H1 (cell line): Measurements from ENCODE around the gene GPC2. TPM values are rescaled to one million over a fixed set of nuclear protein-coding genes. Genes with fewer than 3 reads are reported as not detected.

Experiments
- CTCF ChIA-PET: fragments of 300-600 bp; sonication (Branson Sonifier 250); formaldehyde crosslinking; loops from one replicate; lab custom pipeline; 2021; ENCODE audit not compliant: partially characterized antibody; lab: Charles Lee
- POLR2A ChIA-PET: fragments of 300-600 bp; sonication (Branson Sonifier 250); formaldehyde crosslinking; loops from one replicate; lab custom pipeline; 2021; ENCODE audit warnings: inconsistent platforms; ENCODE audit not compliant: partially characterized antibody; lab: Charles Lee
- DNase-seq, 2 experiments: peaks; one replicate each; pipeline versions ENCODE4 v3.0.0 to v3.0.0-alpha.2; 2010 to 2022; ENCODE audit warnings: low spot score in 2 of 2, low read depth in 1 of 2, mixed read lengths in 1 of 2
- FAIRE-seq: peaks from 2 replicates; lab custom pipeline; 2011; peaks lifted over from hg19 to GRCh38; lab: Jason Lieb, UNC
- H2AFZ ChIP-seq: 2 replicates; pipeline ENCODE4 v1.8.1; 2012; ENCODE audit warnings: low read length, inconsistent platforms
- H2AK5ac ChIP-seq: 2 replicates; pipeline ENCODE4 v1.6.1; 2013; ENCODE audit warnings: low read depth, low read length
- H2BK120ac ChIP-seq: replicated peaks from 2 replicates; pipeline ENCODE3; 2013; ENCODE audit warnings: low read depth, low read length, inconsistent platforms
- H2BK12ac ChIP-seq: 2 replicates; pipeline ENCODE4 v1.6.1; 2013; ENCODE audit warnings: low read depth, low read length
- H2BK15ac ChIP-seq: 2 replicates; pipeline ENCODE4 v1.6.1; 2013; ENCODE audit warnings: low read length
- H2BK20ac ChIP-seq: 2 replicates; pipeline ENCODE4 v1.6.1; 2013; ENCODE audit warnings: low read length
- H2BK5ac ChIP-seq: 2 replicates; pipeline ENCODE4 v1.6.1; 2013; ENCODE audit warnings: low read depth, low read length
- H3K14ac ChIP-seq: 2 replicates; pipeline ENCODE4 v1.6.1; 2013; ENCODE audit warnings: inconsistent platforms; ENCODE audit not compliant: insufficient read length
- H3K18ac ChIP-seq: 2 replicates; pipeline ENCODE4 v1.6.1; 2013; ENCODE audit warnings: low read length; ENCODE audit errors: extremely low read depth
- H3K23ac ChIP-seq: 2 replicates; pipeline ENCODE4 v1.6.1; 2013; ENCODE audit warnings: inconsistent platforms; ENCODE audit not compliant: insufficient read length
- H3K23me2 ChIP-seq: 2 replicates; pipeline ENCODE4 v1.6.1; 2013; ENCODE audit warnings: low read depth, low read length
- H3K27ac ChIP-seq: 2 replicates; pipeline ENCODE4 v1.6.1; 2011; ENCODE audit warnings: low read depth, low read length, inconsistent platforms
- H3K27me3 ChIP-seq, 4 experiments: replicated peaks in 1 of 4; 1 replicate in 1 of 4; 2 replicates in 3 of 4; pipeline versions ENCODE4 v1.6.1 to v1.8.1; 2011 to 2013; ENCODE audit warnings: low read length in 3 of 4, mild to moderate bottlenecking in 3 of 4, inconsistent platforms in 2 of 4, mixed read lengths in 2 of 4, moderate library complexity in 1 of 4; ENCODE audit not compliant: control insufficient read depth in 3 of 4, insufficient read depth in 3 of 4; ENCODE audit errors: extremely low read depth in 1 of 4
- H3K36me3 ChIP-seq, 4 experiments: 2 replicates each; pipeline versions ENCODE4 v1.6.1 to v1.8.1; 2011 to 2013; ENCODE audit warnings: mild to moderate bottlenecking in 4 of 4, low read length in 3 of 4, moderate library complexity in 2 of 4, control low read depth in 1 of 4, inconsistent platforms in 1 of 4; ENCODE audit not compliant: insufficient read depth in 4 of 4, control insufficient read depth in 2 of 4
- H3K4ac ChIP-seq: replicated peaks from 2 replicates; pipeline ENCODE3; 2013; ENCODE audit warnings: low read length, low read depth, mixed read lengths, inconsistent platforms; ENCODE audit not compliant: insufficient read length
- H3K4me1 ChIP-seq, 4 experiments: replicated peaks in 1 of 4; 1 replicate in 1 of 4; 2 replicates in 3 of 4; pipeline versions ENCODE4 v1.6.1 to v1.8.1; 2011 to 2013; ENCODE audit warnings: low read length in 3 of 4, inconsistent platforms in 2 of 4, mixed read lengths in 1 of 4; ENCODE audit not compliant: insufficient read depth in 4 of 4, control insufficient read depth in 3 of 4
- H3K4me2 ChIP-seq, 2 experiments: 2 replicates each; pipeline versions ENCODE4 v1.6.1 to v1.8.1; 2011 to 2013; ENCODE audit warnings: low read depth in 2 of 2, low read length in 2 of 2, control low read depth in 1 of 2, inconsistent platforms in 1 of 2, mild to moderate bottlenecking in 1 of 2; ENCODE audit not compliant: insufficient read depth in 1 of 2
- H3K4me3 ChIP-seq, 4 experiments: fragments of 200-600, 300-600 bp in 1 of 4; sonication (generic), shearing (Covaris generic), sonication (Bioruptor Twin) in 1 of 4; 2 replicates each; pipeline versions ENCODE4 v1.5.1 to v1.8.1; 2011 to 2016; ENCODE audit warnings: low read length in 4 of 4, low read depth in 3 of 4, control low read depth in 2 of 4, inconsistent platforms in 2 of 4, mild to moderate bottlenecking in 2 of 4, mixed read lengths in 1 of 4, moderate library complexity in 1 of 4; ENCODE audit not compliant: insufficient read depth in 2 of 4; ENCODE audit errors: extremely low read depth in 1 of 4
- H3K56ac ChIP-seq: replicated peaks from 2 replicates; pipeline ENCODE3; 2013; ENCODE audit warnings: low read depth, mild to moderate bottlenecking, mixed read lengths, low read length, inconsistent platforms; ENCODE audit not compliant: insufficient read length
- H3K79me1 ChIP-seq: 2 replicates; pipeline ENCODE4 v1.6.1; 2013; ENCODE audit warnings: low read depth, low read length, control low read depth
- H3K79me2 ChIP-seq, 2 experiments: 2 replicates each; pipeline versions ENCODE4 v1.6.1 to v1.8.1; 2012 to 2013; ENCODE audit warnings: low read length in 2 of 2, mild to moderate bottlenecking in 2 of 2, inconsistent platforms in 1 of 2; ENCODE audit not compliant: insufficient read depth in 2 of 2, control insufficient read depth in 1 of 2
- H3K9ac ChIP-seq, 4 experiments: replicated peaks in 1 of 4; 1 replicate in 1 of 4; 2 replicates in 3 of 4; pipeline versions ENCODE4 v1.6.1 to v1.8.1; 2011 to 2013; ENCODE audit warnings: low read depth in 3 of 4, low read length in 3 of 4, control low read depth in 2 of 4, mild to moderate bottlenecking in 2 of 4, moderate library complexity in 2 of 4, inconsistent platforms in 1 of 4; ENCODE audit errors: extremely low read depth in 1 of 4
- H3K9me3 ChIP-seq, 2 experiments: 2 replicates each; pipeline versions ENCODE4 v1.6.1 to v1.8.1; 2012 to 2013; ENCODE audit warnings: mild to moderate bottlenecking in 2 of 2, moderate library complexity in 2 of 2, control low read depth in 1 of 2, inconsistent platforms in 1 of 2, low read depth in 1 of 2, low read length in 1 of 2, mixed read lengths in 1 of 2; ENCODE audit not compliant: insufficient read depth in 2 of 2
- H4K20me1 ChIP-seq, 2 experiments: replicated peaks in 1 of 2; 2 replicates each; pipeline versions ENCODE3 to v1.8.1; 2011 to 2013; ENCODE audit warnings: inconsistent platforms in 2 of 2, low read length in 2 of 2, mild to moderate bottlenecking in 1 of 2; ENCODE audit not compliant: insufficient read depth in 2 of 2, control insufficient read depth in 1 of 2
- H4K5ac ChIP-seq: 2 replicates; pipeline ENCODE4 v1.6.1; 2013; ENCODE audit warnings: low read length, low read depth, mixed read lengths, inconsistent platforms; ENCODE audit not compliant: insufficient read length
- H4K8ac ChIP-seq: 2 replicates; pipeline ENCODE4 v1.8.0; 2013; ENCODE audit warnings: mild to moderate bottlenecking, moderate library complexity, low read length, inconsistent platforms; ENCODE audit not compliant: insufficient read depth; ENCODE audit errors: extremely low read depth
- H4K91ac ChIP-seq: replicated peaks from 2 replicates; pipeline ENCODE3; 2013; ENCODE audit warnings: low read length, mixed read lengths, inconsistent platforms; ENCODE audit not compliant: insufficient read length
- ASH2L ChIP-seq: fragments of 200-600, 300-600 bp; sonication (generic); IDR thresholded peaks from one replicate; pipeline ENCODE4 v1.7.1; 2017; ENCODE audit warnings: low read length
- BACH1 ChIP-seq: IDR thresholded peaks from 2 replicates; pipeline ENCODE4 v1.6.1; 2012; ENCODE audit warnings: low read length, improper control_type of control experiment
- BRCA1 ChIP-seq: IDR thresholded peaks from 2 replicates; pipeline ENCODE4 v1.6.1; 2012; ENCODE audit warnings: low read depth, low read length, improper control_type of control experiment
- CBX8 ChIP-seq: fragments of 300-800, 300-1000 bp; sonication (generic); IDR thresholded peaks from 2 replicates; pipeline ENCODE4 v1.7.1; 2016; ENCODE audit warnings: low read depth, low read length, borderline replicate concordance
- CHD2 ChIP-seq: IDR thresholded peaks from 2 replicates; pipeline ENCODE4 v1.6.1; 2012; ENCODE audit warnings: low read length, improper control_type of control experiment
- CTBP2 ChIP-seq: IDR thresholded peaks from 2 replicates; pipeline ENCODE4 v1.7.0; 2011; ENCODE audit warnings: borderline replicate concordance, mild to moderate bottlenecking, moderate library complexity, mixed read lengths, low read length; ENCODE audit not compliant: insufficient read depth, insufficient read length
- GTF2F1 ChIP-seq: IDR thresholded peaks from 2 replicates; pipeline ENCODE4 v1.6.1; 2012; ENCODE audit warnings: low read depth, low read length, improper control_type of control experiment, borderline replicate concordance
- HDAC2 ChIP-seq, 2 experiments: fragments of 300-600 bp in 1 of 2; sonication (generic) in 1 of 2; IDR thresholded peaks; 2 replicates each; pipeline ENCODE4 v1.6.1; 2011 to 2012; ENCODE audit warnings: low read depth in 2 of 2, low read length in 2 of 2, mild to moderate bottlenecking in 2 of 2, moderate library complexity in 2 of 2, borderline replicate concordance in 1 of 2, inconsistent platforms in 1 of 2
- JUN ChIP-seq: IDR thresholded peaks from 2 replicates; pipeline ENCODE4 v1.6.1; 2011; ENCODE audit warnings: low read depth, mild to moderate bottlenecking, improper control_type of control experiment, low read length
- MAFK ChIP-seq: IDR thresholded peaks from 2 replicates; pipeline ENCODE4 v1.6.1; 2012; ENCODE audit warnings: low read depth, mild to moderate bottlenecking, improper control_type of control experiment, low read length
- TAF1 ChIP-seq: IDR thresholded peaks from 2 replicates; pipeline ENCODE4 v1.6.1; 2011; ENCODE audit warnings: mild to moderate bottlenecking, low read depth, low read length
- WGBS, 2 experiments: shearing (Covaris generic) in 1 of 2; methylation state at CpG; one replicate each; pipeline versions ENCODE4 v1.1.6 to v1.1.7; 2013 to 2015; ENCODE audit warnings: low lambda C conversion rate in 2 of 2, mixed read lengths in 2 of 2, inconsistent platforms in 1 of 2, low coverage in 1 of 2, missing lambda C conversion rate in 1 of 2; ENCODE audit not compliant: insufficient replicate concordance in 2 of 2, insufficient coverage in 1 of 2, insufficient read length in 1 of 2; ENCODE audit errors: extremely low coverage in 1 of 2, missing lambda C conversion rate in 1 of 2; 5-methylcytosine and 5-hydroxymethylcytosine counted together
- polyA plus RNA-seq, 7 experiments: library from polyadenylated mRNA; depleted of rRNA in 3 of 7; stranded (reverse) in 5 of 7; unstranded in 2 of 7; fragments of >200 nt in 5 of 7; fragments of 200-250 nt in 2 of 7; gene quantifications; 1 replicate in 5 of 7; 2 replicates in 1 of 7; 4 replicates in 1 of 7; pipeline versions ENCODE4 v1.2.1 to v1.2.3, GENCODE V29; 2011 to 2013; ENCODE audit warnings: missing spikeins in 2 of 7, mixed read lengths in 2 of 7
- total RNA-seq: library from RNA; stranded (reverse); fragmentation: NEBNext Ultra II Directional; extraction: Animal tissue kit (Norgen Biotek cat#: 25700); gene quantifications from 2 replicates; pipeline ENCODE4 v1.2.1, GENCODE V29; 2021

The GPC2 gene
- total and polyA plus RNA-seq, 2 of the 8 experiments (the other 6 are each of a cell fraction or from before 2014, with no cell fraction given): 25.3 to 44.8 TPM

DNA sequence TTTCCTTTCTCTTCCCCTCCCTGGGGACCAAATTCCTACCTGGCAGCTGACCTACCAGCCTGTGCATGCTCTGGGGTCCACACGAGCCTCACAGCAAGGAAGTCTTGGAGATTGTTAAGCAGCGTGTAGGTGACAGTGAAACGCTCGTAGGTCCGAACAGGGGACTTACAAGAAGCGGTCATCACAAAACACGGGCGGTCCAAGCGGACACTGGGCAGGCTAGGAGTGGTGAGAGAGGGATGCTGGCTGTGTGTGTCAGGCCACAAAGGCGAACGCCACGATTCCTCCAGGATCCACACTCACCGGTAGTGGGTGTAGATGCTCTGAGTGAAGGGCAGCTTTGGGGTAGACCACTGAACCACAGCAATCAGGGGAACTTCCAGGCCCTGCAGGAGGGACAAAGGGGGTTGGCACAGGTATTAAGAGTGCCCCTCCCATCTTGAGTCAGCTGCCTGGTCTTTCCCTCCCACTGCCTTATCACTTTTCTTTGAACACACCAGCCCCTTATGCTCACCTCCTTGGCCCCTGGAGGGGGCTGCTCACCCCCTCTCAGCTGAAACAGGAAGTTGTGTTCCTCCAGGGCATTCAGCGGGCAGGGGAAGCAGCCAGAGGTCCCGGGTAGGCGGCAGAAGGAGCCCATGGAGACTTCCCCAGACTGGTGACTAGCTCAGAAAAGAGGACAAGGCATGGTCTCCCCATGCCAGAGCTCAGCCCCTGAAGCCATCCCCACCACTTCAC lies 20.7 kb downstream of the GPC2 start:
- H2AFZ ChIP-seq: no peak overlapping the region
- CTCF ChIA-PET: interaction anchor here (1.1 to 7.9 kb wide), 7 partner anchors 10 to 61 kb away, joined by 3 to 83 read pairs (median 4); no protein-coding TSS in a partner anchor
- no peaks in the 10 kb centered on the region; the same call in 1 of the 2 replicates for H3K79me1 ChIP-seq
- H2BK20ac ChIP-seq: no peak overlapping the region
- H3K18ac ChIP-seq: no peak overlapping the region
- no peaks in the 10 kb centered on the region; a peak in 1 of 4 replicates for H3K79me2 ChIP-seq
- peaks cover 6% of the 10 kb centered on the region for H3K23me2 ChIP-seq
- H3K9ac ChIP-seq: peak overlapping the region in 1 of 4 experiments; percentile 24; a peak in 1 of 7 replicates
- FAIRE-seq (no peak), DNase-seq (no peak)
- H2BK120ac ChIP-seq: no peak overlapping the region
- H4K91ac ChIP-seq: no peak overlapping the region
- H3K36me3 ChIP-seq: peaks cover 8 to 44% (median 26%) of the 10 kb centered on the region in 4 experiments
- H4K8ac ChIP-seq: no peak overlapping the region
- no peak overlapping the region for H3K4ac ChIP-seq
- no peak overlapping the region for H2AK5ac ChIP-seq
- no peak overlapping the region for H3K14ac ChIP-seq
- H3K23ac ChIP-seq: no peak overlapping the region
- 0 out of 8 replicates have a peak overlapping the region, but pooled peaks of 1 of the 4 experiments have one; percentile 5 for H3K4me3 ChIP-seq
- H2BK12ac ChIP-seq: no peak overlapping the region
- 91% methylated on average over 16 of the region's 16 CpGs; no CpG with 5 or more reads in 1 of the 2 experiments for WGBS, 2 experiments
- peak overlapping the region in 1 of 2 experiments; percentile 75; a peak in 2 of 4 replicates for H3K4me2 ChIP-seq
- no peak overlapping the region for H2BK15ac ChIP-seq
- H3K56ac ChIP-seq: no peak overlapping the region
- H3K4me1 ChIP-seq: peaks cover 0 to 12% (median 8%) of the 10 kb centered on the region in 4 experiments; a peak in 5 of 7 replicates
- no peak overlapping the region for H3K27ac ChIP-seq
- H3K9me3 ChIP-seq: no peaks in the 10 kb centered on the region
- TF ChIP-seq HDAC2 (IDR thresholded peaks at IDR 0.05; ENCODE audit: borderline replicate concordance in 1 of 2, low read depth in 2 of 2, low read length in 2 of 2) (no peak), BACH1 (no peak), CHD2 (no peak), CBX8 (no peak), JUN (no peak), CTBP2 (no peak), GTF2F1 (no peak), ASH2L (no peak), MAFK (no peak), BRCA1 (no peak), TAF1 (no peak)
- H3K27me3 ChIP-seq: no peaks in the 10 kb centered on the region
- H2BK5ac ChIP-seq: 0 out of 2 replicates have a peak overlapping the region, but pooled peaks have one; percentile 15
- H4K20me1 ChIP-seq: peaks cover 14 to 32% of the 10 kb centered on the region in 2 experiments
- POLR2A ChIA-PET: interaction anchor here (0.9 to 9.9 kb wide), 11 partner anchors 7 to 294 kb away, joined by 3 to 145 read pairs (median 7); partner anchors contain the start of genes AP4M1, GAL3ST4, GPC2 and LAMTOR4
- H4K5ac ChIP-seq: no peak overlapping the region
